Rectal smooth muscle tissue (tissue), 1 donor: ENCODE results near the gene ITGA3.

Source experiments
- H3K27ac ChIP-seq: one replicate; pipeline ENCODE4 v1.7.0; 2013; ENCODE audit warnings: low read depth, low read length, inconsistent platforms
- H3K27me3 ChIP-seq: one replicate; pipeline ENCODE4 v1.7.0; 2013; ENCODE audit warnings: low read length; ENCODE audit not compliant: control insufficient read depth, insufficient read depth
- H3K36me3 ChIP-seq: one replicate; pipeline ENCODE4 v1.7.0; 2013; ENCODE audit warnings: low read length; ENCODE audit not compliant: control insufficient read depth, insufficient read depth
- H3K4me1 ChIP-seq: one replicate; pipeline ENCODE4 v1.7.0; 2013; ENCODE audit warnings: low read length; ENCODE audit not compliant: control insufficient read depth, insufficient read depth
- H3K4me3 ChIP-seq: one replicate; pipeline ENCODE4 v1.7.0; 2013; ENCODE audit warnings: low read length
- H3K9ac ChIP-seq: one replicate; pipeline ENCODE4 v1.7.0; 2013; ENCODE audit warnings: low read length

The ITGA3 gene

DNA sequence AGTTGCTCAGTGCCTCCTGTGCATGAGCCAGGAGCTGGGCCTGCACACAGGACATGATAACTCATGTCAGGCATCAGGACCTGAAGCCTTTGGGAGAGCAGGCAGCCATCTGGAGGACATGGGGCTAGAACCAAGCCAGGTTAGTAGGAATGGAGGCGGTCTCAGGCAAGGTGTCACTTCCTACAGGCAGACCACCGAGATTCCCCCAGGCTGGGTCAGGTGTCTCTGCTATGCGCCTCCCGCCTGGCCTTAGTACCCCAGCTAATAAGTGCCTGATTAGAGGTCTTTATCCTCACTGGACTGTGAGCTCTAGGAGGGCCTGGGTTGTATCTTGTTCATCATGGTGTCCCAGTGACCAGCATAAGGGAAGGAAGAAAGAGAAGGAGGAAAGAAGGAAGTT lies 58.5 kb downstream of the ITGA3 start:
- Histone ChIP-seq H3K27me3 (no peaks in the 10 kb centered on the region), H3K4me3 (no peak overlapping the region), H3K9ac (no peak overlapping the region), H3K4me1 (peaks cover 23% of the 10 kb centered on the region), H3K36me3 (no peaks in the 10 kb centered on the region), H3K27ac (no peak overlapping the region)

- no peaks in the 10 kb centered on the region for H3K36me3 ChIP-seq
- peaks cover 23% of the 10 kb centered on the region for H3K4me1 ChIP-seq
- H3K27ac ChIP-seq, result no peak overlapping the region
- no peaks in the 10 kb centered on the region for H3K27me3 ChIP-seq
- no peak overlapping the region for H3K4me3 ChIP-seq
- H3K9ac ChIP-seq, result no peak overlapping the region
These were observed 59.0 kb downstream of the ITGA3 start for GRCh38 chr17:50114849-50115357.

- no peaks in the 10 kb centered on the region for H3K36me3 ChIP-seq
- H3K27ac ChIP-seq, result no peak overlapping the region
- H3K9ac ChIP-seq, result no peak overlapping the region
- H3K4me3 ChIP-seq, result no peak overlapping the region
- H3K27me3 ChIP-seq, result no peaks in the 10 kb centered on the region
- peaks cover 23% of the 10 kb centered on the region for H3K4me1 ChIP-seq
These were observed 59.8 kb downstream of the ITGA3 start for GRCh38 chr17:50115756-50116155.

- no peaks in the 10 kb centered on the region for H3K27me3 ChIP-seq
- H3K4me3 ChIP-seq, result peak overlapping the region; percentile 51
- H3K4me1 ChIP-seq, result peaks cover 11% of the 10 kb centered on the region
- no peak overlapping the region for H3K27ac ChIP-seq
- H3K36me3 ChIP-seq, result no peaks in the 10 kb centered on the region
- H3K9ac ChIP-seq, result no peak overlapping the region
These were observed 61.5 kb downstream of the ITGA3 start for GRCh38 chr17:50117202-50118051.

DNA sequence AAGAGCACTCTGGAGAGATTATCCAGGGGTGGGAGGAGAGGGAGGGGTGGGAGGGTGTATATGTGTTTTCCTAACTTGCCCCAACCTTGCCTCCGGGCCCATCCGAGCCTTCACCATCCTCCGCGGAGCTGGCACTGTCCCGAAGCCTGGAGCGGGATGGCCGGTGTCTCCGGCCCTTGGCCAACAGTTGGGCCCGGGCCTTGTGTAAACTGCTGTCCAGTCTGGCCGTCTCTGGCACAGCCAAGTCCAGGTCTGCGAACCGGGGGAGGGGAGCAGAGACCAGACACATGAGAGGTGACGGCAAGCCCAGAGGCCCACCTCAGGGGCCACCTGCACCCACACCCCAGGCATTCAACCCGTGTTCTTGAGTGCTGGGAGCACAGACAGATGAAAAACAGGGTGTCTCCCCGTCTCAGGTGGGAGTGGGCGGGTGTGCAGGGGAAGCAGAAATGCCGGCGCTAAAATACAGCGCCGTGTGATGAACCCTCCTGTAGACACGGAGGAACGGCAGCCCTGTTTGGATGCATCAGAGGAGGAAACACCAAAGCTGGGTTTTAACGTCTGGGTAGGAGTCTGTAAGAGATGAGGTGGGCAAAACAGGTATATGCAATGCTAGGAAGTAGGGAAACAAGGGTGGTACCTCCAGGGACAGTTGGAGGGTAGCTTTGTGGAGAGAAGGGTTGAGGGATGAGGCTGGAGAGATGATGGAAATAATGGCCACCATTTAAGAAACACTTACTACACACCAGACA lies 62.3 kb downstream of the ITGA3 start:
- Histone ChIP-seq H3K4me3 (no peak overlapping the region), H3K27ac (no peak overlapping the region), H3K9ac (no peak overlapping the region), H3K27me3 (no peaks in the 10 kb centered on the region), H3K36me3 (no peaks in the 10 kb centered on the region), H3K4me1 (peaks cover 3% of the 10 kb centered on the region)

- no peak overlapping the region for H3K27ac ChIP-seq
- H3K36me3 ChIP-seq, result no peaks in the 10 kb centered on the region
- H3K9ac ChIP-seq, result no peak overlapping the region
- no peak overlapping the region for H3K4me3 ChIP-seq
- no peaks in the 10 kb centered on the region for H3K27me3 ChIP-seq
- H3K4me1 ChIP-seq, result peaks cover 3% of the 10 kb centered on the region
These were observed 62.9 kb downstream of the ITGA3 start for GRCh38 chr17:50118828-50119218.

- no peaks in the 10 kb centered on the region for H3K36me3 ChIP-seq
- H3K27me3 ChIP-seq, result no peaks in the 10 kb centered on the region
- no peak overlapping the region for H3K4me3 ChIP-seq
- no peak overlapping the region for H3K27ac ChIP-seq
- H3K4me1 ChIP-seq, result peaks cover 3% of the 10 kb centered on the region
- H3K9ac ChIP-seq, result no peak overlapping the region
These were observed 64.8 kb downstream of the ITGA3 start for GRCh38 chr17:50120475-50121253.

DNA sequence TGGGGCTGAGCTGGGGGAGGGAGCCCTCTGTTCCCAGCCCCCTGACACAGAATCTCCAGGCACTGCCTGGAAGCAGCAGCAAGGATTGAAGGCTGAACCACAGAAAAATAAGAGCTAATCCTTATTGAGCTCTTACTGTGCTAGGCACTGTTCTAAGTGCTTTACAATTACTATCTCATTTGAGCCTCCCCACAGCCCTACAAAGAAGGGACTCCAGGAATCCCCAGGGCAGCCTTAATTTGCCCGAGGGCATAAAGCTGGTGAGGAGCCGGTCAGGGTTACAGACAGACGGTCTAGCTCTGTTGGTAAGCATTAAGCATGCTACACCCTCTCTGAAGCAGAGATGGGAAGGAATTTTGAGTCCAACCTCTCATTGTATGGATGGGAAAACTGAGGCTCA lies 67.0 kb downstream of the ITGA3 start:
- Histone ChIP-seq H3K36me3 (no peaks in the 10 kb centered on the region), H3K9ac (no peak overlapping the region), H3K4me3 (no peak overlapping the region), H3K27me3 (peaks cover under 1% of the 10 kb centered on the region), H3K27ac (no peak overlapping the region), H3K4me1 (no peaks in the 10 kb centered on the region)

GRCh38 chr17:50123649-50124349 lies 67.9 kb downstream of the ITGA3 start:
- no peak overlapping the region for H3K9ac ChIP-seq
- H3K27me3 ChIP-seq, result peaks cover 3% of the 10 kb centered on the region
- no peaks in the 10 kb centered on the region for H3K4me1 ChIP-seq
- no peak overlapping the region for H3K4me3 ChIP-seq
- H3K27ac ChIP-seq, result no peak overlapping the region
- no peaks in the 10 kb centered on the region for H3K36me3 ChIP-seq

DNA sequence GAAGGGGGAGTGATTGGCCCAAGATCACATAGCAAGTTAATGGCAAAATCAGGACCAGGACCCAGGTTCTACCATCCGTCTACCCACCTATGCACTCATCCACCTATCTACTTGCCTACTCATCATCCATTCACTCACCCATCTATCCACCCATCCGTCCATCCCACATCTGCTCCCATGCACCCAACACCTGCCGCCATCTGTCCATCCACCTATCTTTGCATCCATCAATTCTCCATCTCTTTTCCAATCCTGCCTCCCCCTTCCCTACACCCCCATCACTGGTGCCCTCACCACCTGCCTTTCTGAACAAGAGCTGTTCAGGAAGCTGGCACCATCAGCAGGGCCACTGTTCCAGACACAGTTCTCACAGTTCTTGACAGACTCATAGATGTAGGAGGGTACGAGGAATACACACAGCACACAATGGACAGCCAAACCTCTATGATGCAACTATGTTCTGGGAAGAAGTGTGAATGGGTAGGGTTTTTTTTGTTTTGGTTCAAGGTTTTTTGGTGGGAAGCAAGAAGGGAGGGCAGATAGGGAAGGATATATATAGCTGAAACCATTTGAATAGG lies 69.6 kb downstream of the ITGA3 start:
- Histone ChIP-seq H3K27me3 (peaks cover 3% of the 10 kb centered on the region), H3K9ac (no peak overlapping the region), H3K4me1 (peaks cover 2% of the 10 kb centered on the region), H3K27ac (no peak overlapping the region), H3K36me3 (no peaks in the 10 kb centered on the region), H3K4me3 (no peak overlapping the region)

DNA sequence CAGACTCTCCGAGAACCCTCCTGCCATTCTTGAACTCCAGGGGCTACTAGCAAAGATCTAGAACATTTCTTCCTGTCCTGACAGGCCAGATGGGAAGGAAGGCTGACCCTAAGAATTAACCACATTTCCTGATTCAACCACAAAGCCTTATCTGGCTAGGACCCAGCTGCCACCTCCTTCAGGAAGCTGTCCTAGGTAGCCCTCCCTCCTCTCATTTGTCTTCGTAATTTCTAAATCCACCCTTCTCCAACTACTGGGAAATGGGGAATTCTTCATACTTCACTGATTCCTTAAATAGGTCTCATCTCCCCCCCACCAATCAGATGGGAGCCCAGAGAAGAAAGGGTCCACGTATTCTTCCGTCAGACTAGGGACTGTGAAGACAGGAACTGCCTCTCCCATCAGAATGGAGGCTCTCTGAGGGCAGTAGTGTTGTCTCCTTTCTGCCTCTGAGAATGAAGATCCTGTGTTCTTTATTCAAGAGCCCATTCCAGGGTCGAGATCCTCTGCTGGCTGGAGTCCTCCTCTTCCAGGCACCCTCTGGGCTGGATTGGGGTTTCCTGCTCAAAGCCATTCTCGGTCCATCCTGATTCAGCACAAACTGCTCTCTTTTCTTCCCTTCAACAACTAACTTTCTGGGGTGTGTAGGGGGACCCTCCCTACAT lies 71.9 kb downstream of the ITGA3 start:
- H3K4me1 ChIP-seq, result peaks cover 2% of the 10 kb centered on the region

More for the DNA sequence above, 71.9 kb downstream of the ITGA3 start:
- H3K27me3 ChIP-seq, result peaks cover 3% of the 10 kb centered on the region
- no peak overlapping the region for H3K27ac ChIP-seq
- H3K9ac ChIP-seq, result no peak overlapping the region
- no peak overlapping the region for H3K4me3 ChIP-seq
- no peaks in the 10 kb centered on the region for H3K36me3 ChIP-seq
